Measurements from ENCODE around the gene LPO. TPM values are rescaled to one million over a fixed set of nuclear protein-coding genes. Genes with fewer than 3 reads are reported as not detected.

The LPO gene
- total and polyA plus RNA-seq, 7 donors = 0.01 TPM; not detected in 6

DNA sequence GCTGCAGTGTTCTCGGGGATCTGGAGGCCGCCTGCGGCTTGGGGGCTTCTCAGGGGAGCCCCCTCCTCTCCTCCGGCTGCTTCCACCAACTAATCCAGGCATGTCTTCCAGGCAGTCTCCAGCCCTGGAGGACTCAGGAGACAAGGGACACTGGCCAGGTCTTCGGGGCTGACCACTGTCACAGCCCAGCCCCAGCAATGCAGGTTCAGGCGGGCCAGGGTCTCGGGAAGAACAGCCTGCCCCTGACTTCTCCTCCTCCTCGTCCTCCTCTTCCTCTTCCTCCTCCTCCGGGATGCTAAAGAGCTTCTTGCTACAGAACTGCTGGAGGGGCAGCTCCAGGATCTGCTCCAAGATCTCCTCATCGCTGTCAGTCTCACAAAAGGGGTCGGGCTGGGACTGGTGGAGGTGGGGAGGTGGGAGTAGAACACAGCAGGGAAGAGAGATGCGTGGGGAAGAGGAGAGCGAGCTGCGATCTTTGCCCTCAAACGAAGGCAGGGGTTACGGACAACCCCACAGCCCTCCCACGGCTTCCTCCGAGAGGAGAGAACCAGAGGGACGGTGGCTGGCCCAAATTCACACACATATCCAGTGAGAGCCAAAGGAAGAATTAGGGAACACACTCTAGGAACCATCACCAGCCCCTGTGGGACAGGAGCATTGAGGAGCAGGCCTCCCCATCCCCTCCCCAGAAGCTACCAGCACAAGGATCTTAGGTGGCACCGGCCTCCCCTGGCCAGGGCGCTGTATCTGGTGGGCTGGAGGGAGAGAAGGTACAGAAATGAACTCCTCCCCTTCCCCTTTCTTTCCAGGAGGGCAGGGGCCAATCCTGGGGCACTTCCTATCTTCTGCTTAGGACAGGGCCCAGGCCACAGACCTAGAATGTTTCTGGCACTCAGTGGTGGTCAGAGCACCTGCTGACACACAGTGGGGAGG is 70.9 kb downstream of the LPO start:
- H3K36me3 ChIP-seq (ENCODE audit: insufficient read depth in 1 of 2, low read depth in 1 of 2) = no peaks in the 10 kb centered on the region
- H3K4me1 ChIP-seq = no peaks in the 10 kb centered on the region
- intact Hi-C loops (cut with DNase I) = loop anchor here in 1 of 2 donors (10.0 kb wide), 1 partner anchor 106 kb away; the partner anchor contains the start of gene RNF43
- H3K9me3 ChIP-seq = no peaks in the 10 kb centered on the region
- TF ChIP-seq, protein P1, sequence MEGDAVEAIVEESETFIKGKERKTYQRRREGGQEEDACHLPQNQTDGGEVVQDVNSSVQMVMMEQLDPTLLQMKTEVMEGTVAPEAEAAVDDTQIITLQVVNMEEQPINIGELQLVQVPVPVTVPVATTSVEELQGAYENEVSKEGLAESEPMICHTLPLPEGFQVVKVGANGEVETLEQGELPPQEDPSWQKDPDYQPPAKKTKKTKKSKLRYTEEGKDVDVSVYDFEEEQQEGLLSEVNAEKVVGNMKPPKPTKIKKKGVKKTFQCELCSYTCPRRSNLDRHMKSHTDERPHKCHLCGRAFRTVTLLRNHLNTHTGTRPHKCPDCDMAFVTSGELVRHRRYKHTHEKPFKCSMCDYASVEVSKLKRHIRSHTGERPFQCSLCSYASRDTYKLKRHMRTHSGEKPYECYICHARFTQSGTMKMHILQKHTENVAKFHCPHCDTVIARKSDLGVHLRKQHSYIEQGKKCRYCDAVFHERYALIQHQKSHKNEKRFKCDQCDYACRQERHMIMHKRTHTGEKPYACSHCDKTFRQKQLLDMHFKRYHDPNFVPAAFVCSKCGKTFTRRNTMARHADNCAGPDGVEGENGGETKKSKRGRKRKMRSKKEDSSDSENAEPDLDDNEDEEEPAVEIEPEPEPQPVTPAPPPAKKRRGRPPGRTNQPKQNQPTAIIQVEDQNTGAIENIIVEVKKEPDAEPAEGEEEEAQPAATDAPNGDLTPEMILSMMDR (IDR thresholded peaks at IDR 0.05) = no peak
- ATAC-seq (no peak), DNase-seq (no peak)
- H3K4me3 ChIP-seq = no peak overlapping the region
- no peaks in the 10 kb centered on the region for H3K27me3 ChIP-seq (ENCODE audit: insufficient read depth in 3 of 3, low read length in 2 of 3)
- no peak overlapping the region for H3K27ac ChIP-seq
- 84 to 86% (median 85%) methylated on average over 20 to 21 of the region's 21 CpGs for WGBS, 3 donors

DNA sequence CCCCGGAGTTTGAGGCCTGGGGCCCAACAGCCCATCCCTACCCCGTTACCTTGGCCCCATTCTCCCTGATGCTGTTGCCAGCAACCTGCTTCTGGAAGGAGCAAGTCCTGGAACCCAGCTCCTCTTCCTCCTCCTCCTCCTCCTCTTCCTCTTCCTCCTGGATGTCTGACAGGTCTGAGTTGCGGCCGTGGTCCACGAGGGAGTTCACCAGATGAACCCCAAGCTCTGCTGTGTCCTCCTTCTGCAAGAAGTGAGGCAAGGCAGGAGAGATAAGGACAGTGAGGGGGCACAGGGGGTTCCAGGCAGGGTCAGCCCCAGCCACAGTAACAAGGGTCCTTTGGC is 71.5 kb downstream of the LPO start:
- Histone ChIP-seq H3K27me3 (ENCODE audit: insufficient read depth in 3 of 3, low read length in 2 of 3) (no peaks in the 10 kb centered on the region), H3K4me1 (no peaks in the 10 kb centered on the region), H3K36me3 (ENCODE audit: insufficient read depth in 1 of 2, low read depth in 1 of 2) (no peaks in the 10 kb centered on the region), H3K4me3 (no peak overlapping the region), H3K9me3 (no peaks in the 10 kb centered on the region), H3K27ac (no peak overlapping the region)
- DNase-seq = no peak
- TF ChIP-seq, protein P1 (IDR thresholded peaks at IDR 0.05) = no peak
- WGBS, 3 donors = 73 to 89% (median 85%) methylated on average over 5 of the region's 5 CpGs
- ATAC-seq = no peak
- intact Hi-C loops (cut with DNase I) = loop anchor here in 1 of 2 donors (10.0 kb wide), 1 partner anchor 105 kb away; the partner anchor contains the start of gene RNF43

DNA sequence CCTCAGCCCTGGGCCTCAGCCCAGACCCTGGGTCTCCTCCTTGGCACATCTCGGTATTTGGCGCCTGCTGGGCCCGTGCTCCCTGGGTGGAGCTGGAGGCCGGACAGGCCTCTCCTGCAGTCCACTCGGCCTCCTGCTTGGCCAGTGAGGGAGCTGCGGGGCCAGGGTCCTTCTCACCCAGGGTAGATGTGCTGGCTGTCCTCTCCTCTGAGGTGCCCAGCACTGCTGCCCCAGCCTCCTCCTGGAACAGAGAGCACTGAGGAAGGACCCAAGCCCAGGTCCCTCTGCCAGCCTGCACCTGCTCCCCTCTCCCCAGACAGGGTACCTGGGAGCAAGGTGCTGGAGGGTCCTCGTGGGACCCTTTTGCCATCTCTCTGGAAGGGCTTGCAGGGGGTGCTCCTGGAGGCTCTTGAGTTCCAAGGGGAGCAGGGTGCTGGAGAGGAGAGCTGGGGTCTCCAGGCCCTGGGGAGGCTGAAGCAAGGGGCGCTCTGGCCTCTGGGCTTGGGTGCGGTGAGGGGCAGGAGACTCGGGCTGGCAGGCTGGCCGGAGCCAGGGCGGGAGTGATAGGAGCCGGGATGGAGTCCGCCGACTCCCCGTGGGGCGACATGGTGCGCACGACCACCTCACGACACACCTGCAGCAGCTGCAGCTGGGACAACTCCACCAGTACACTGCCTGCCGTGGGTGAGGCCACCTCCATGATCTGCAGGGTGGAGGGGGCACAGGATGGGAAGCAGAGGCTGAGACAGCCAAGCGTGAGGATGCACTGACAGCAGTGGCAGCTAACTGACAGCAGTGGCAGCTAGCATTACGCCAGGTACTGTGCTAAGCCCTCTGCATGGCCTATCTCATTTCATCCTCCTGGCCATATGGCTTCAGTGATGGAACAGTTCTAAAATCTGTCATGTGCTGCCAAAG is 72.4 kb downstream of the LPO start:
- no peak overlapping the region for H3K4me3 ChIP-seq
- no peaks in the 10 kb centered on the region for H3K27me3 ChIP-seq (ENCODE audit: insufficient read depth in 3 of 3, low read length in 2 of 3)
- intact Hi-C loops (cut with DNase I) = no loop called here
- WGBS, 3 donors = 86 to 93% (median 90%) methylated on average over 23 of the region's 23 CpGs
- ATAC-seq (no peak), DNase-seq (no peak)
- H3K4me1 ChIP-seq = no peaks in the 10 kb centered on the region
- no peaks in the 10 kb centered on the region for H3K9me3 ChIP-seq
- no peaks in the 10 kb centered on the region for H3K36me3 ChIP-seq (ENCODE audit: insufficient read depth in 1 of 2, low read depth in 1 of 2)
- TF ChIP-seq, protein P1 (IDR thresholded peaks at IDR 0.05) = no peak
- no peak overlapping the region for H3K27ac ChIP-seq

DNA sequence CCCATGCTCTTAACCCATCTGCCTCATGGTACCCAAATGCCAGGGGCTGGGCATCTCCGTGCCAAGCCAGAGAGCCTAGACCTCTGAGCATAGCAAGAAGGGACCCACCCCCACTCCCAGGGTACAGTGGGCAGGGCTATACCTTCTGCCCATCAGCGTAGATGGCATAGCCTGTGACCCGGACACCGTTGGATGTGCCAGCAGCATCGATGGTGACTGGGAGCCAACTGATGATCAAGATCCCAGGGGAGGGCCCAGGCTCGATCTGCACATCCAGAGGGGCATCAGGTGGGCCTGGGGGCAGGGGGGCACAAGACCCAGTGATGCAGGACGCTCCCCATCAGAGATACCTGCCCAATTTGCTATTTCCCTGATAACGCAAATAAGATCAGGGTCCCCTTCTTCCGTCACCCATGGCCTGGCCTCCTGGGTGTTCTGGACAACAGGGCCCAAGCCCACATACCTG is 73.1 kb downstream of the LPO start:
- WGBS, 3 donors = 88 to 93% (median 89%) methylated on average over 9 of the region's 9 CpGs
- H3K9me3 ChIP-seq = no peaks in the 10 kb centered on the region
- H3K4me1 ChIP-seq = no peaks in the 10 kb centered on the region
- no peak overlapping the region for H3K27ac ChIP-seq
- ATAC-seq (no peak), DNase-seq (no peak)
- H3K27me3 ChIP-seq (ENCODE audit: insufficient read depth in 3 of 3, low read length in 2 of 3) = no peaks in the 10 kb centered on the region
- TF ChIP-seq, protein P1 (IDR thresholded peaks at IDR 0.05) = no peak
- no peak overlapping the region for H3K4me3 ChIP-seq
- intact Hi-C loops (cut with DNase I) = no loop called here
- no peaks in the 10 kb centered on the region for H3K36me3 ChIP-seq (ENCODE audit: insufficient read depth in 1 of 2, low read depth in 1 of 2)

All from psoas muscle (tissue), 8 donors.